Stimulated activated CD8-positive, alpha-beta memory T cell treated with anti-CD3 and anti-CD28 coated beads, Interleukin-4, amount 100 ng/mL, for 48 hours (primary cell): Measurements from ENCODE around the gene PASD1.
"Not testable (repeated sequence)": the region's sequence is repeated elsewhere in the genome, so short reads cannot be mapped to it uniquely, and the experiment has no call there.

Experiments used
- DNase-seq: peaks from one replicate; pipeline ENCODE4 v3.0.0-alpha.2; 2020

PASD1 gene

GRCh38 chrX:151631822-151632221 lies 68.3 kb downstream of the PASD1 start:
- no peak for DNase-seq

DNA sequence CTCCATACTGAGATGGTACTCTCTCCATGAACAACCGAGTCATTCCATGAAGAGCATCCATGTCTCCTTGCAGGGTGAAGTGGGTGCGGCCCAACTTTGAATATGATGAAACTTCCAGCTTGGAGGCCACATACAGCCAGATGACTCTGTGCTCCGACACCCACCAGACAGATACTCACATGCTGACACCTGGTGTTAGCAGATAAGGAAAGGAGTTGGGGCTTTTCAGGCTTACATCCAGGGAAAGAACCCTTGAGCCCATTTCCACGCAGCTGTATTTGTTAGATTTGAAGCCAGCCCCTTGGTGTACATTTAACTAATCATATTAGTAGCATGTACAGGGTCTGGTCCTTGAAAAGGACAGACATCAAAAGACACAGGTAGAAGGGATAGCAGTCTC lies 69.7 kb downstream of the PASD1 start:
- DNase-seq = no peak

- DNase-seq = no peak
Observed at GRCh38 chrX:151634937-151635336, 71.5 kb downstream of the PASD1 start.

DNA sequence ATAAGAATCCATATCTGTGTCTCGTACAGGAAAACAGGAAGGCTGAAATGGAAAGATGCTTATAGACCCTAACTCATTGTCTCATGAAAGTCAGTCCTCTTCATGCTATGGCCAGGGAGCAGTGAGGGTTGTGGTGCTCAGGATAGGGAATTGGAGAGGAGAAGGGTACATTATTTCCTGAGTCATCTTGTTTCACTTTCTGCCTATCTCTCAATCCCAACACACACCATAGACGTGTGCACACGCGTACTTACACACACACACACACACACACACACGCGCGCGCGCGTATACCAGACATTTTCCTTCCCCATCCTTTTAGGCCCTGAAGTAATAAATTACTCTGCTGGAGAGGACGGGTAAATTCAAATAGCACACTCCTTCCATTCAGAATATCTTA lies 78.1 kb downstream of the PASD1 start:
- DNase-seq = no peak

GRCh38 chrX:151675121-151675746 lies 111.8 kb downstream of the PASD1 start:
- no peak for DNase-seq

GRCh38 chrX:151676196-151676595 lies 112.7 kb downstream of the PASD1 start:
- no peak for DNase-seq

DNA sequence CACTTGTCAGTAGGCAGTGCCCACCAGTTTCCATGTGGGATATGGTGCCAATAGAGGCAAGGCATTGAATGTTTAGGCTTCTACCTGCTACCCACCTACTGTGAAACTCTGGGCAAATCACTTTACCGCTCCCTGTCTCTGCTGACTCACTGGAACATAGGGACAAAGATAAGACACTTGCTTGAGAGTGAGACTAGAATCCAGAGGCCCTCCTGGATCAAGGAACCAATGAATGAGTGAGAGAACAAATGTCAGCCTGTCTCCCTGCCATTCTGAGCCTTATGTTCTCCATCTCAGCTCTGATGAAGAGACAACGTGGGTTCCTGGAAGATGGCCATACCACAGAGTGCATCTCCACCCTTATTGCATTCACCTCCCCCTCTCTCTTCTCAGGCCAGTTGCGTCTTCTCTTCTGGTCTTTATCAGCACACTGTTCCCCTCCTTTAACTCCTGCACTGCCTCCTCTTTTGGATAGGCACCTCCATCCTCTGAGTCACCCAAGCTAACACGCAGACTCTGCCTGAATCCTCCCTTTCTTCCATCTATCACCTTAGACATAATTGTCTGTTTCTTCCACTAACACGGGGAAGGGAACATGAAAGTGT lies 116.4 kb downstream of the PASD1 start:
- no peak for DNase-seq

- DNase-seq = peak; percentile 81
Observed at GRCh38 chrX:151680805-151681204, 117.3 kb downstream of the PASD1 start.

GRCh38 chrX:151687635-151688034 lies 124.2 kb downstream of the PASD1 start:
- DNase-seq = no peak

DNA sequence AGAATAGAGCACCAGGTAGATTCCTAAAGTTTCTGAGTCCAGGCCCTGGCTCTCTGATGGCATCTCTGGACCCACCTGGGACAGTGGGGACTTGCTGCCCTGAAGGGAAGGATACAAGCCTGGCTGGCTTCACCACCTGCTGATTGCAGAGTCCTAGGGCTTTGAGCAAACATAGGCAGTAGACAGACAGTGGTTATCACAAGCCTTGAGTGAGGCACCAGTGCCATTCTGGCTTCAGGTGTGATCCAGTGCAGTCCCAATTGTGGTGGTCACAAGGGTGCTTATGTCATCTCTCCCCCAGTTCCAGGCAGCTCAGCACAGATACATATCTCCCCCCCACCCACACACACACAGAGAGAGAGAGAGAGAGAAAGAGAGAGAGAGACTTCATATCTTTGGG lies 125.2 kb downstream of the PASD1 start:
- no peak for DNase-seq

- no peak for DNase-seq
Observed at GRCh38 chrX:151692825-151693224, 129.3 kb downstream of the PASD1 start.

- DNase-seq = no peak
Observed at GRCh38 chrX:151694121-151694520, 130.6 kb downstream of the PASD1 start.

DNA sequence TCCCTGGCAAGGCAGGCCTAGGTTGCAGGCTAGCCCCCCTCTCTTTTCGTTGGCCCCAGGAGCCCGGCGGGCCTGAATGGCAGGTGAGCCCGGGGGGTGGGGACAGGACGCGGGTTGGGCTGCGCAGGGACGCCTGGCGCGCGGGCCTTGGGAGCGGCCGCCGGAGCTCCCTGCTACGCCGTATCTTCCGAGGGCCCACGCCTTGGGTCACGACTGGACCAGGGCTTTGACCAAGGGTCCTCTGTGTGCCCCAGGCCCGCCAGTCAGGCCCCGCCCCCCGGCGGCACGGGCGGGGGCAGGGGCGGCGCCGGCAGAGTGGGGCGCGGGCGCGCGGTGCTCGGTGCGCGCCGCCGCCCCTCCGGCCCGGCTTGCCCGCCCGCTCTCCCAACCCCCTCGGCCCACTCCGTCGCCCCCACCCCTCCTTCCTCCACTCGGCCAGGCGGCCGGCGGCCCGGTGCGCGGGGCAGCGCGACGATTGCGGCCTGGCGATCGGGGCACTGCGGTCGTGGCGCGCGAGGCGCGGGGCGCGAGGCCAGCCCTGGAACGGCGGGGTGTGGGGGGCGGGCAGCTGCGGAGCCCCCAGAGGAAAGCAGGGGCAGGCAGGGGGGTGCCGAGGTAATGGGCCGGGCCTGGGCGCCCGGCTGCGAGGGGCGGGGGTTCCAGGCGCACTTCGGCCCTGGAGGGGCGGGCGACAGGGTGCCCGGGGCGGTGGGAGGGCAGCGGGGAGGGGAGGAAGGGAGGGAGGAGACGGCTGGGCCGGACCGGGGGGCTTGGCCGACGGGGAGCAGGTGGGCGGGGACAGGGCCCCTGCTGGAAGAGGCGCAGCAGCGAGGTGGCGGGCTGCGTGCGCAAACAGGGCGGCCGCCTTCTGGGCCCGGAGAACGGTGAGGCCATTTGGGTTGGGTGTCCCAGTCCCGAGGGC lies 131.4 kb downstream of the PASD1 start, which contains the start of gene PRRG3:
Gene PRRG3 (plus strand): TSS at position 798 of the 922 bp plus-strand sequence. CDS start 3,357 bp downstream, outside the sequence.
- no peak for DNase-seq

GRCh38 chrX:151695583-151696340 lies 132.3 kb downstream of the PASD1 start:
- DNase-seq = no peak

- DNase-seq = not testable (repeated sequence)
Observed at GRCh38 chrX:151697082-151697481, 133.6 kb downstream of the PASD1 start.

- no peak for DNase-seq
Observed at GRCh38 chrX:151697522-151697921, 134.0 kb downstream of the PASD1 start.

- DNase-seq = no peak
Observed at GRCh38 chrX:151698485-151698884, 135.0 kb downstream of the PASD1 start.

- no peak for DNase-seq
Observed at GRCh38 chrX:151699746-151700145, 136.3 kb downstream of the PASD1 start.

DNA sequence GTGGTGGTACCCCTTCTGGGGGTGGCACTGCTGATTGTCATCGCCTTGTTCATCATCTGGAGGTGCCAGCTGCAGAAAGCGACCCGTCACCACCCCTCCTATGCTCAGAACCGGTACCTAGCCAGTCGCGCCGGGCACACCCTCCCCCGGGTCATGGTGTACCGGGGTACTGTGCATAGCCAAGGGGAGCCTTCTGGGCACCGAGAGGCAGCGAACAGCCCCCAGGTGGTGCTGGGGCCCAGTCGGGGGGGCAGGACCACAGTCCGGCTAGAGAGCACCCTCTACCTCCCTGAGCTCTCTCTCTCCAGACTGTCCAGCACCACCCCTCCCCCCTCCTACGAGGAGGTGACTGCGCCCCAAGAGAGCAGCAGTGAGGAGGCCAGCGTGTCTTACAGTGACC lies 137.1 kb downstream of the PASD1 start:
- no peak for DNase-seq

DNA sequence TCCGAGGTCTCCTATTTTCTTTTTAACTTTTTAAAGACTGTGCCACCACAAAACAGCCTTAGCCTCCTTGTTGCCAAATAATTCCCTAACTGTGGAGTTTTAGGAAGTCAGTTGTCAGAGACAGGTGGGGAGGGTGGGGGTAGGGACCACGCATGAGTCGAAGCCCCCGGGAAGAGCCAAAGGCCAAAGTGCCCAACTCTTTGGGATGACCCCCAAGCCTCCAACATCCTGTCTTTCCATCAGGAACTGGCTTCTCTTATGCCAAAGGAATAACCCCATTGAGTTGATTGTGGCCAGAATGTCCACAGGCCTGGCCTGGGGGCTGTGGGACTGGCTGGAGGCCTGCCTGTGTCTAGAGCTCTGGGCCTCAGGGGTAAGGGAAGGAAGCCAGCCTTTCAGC lies 137.6 kb downstream of the PASD1 start:
- DNase-seq = no peak

- no peak for DNase-seq
Observed at GRCh38 chrX:151701531-151701930, 138.1 kb downstream of the PASD1 start.

DNA sequence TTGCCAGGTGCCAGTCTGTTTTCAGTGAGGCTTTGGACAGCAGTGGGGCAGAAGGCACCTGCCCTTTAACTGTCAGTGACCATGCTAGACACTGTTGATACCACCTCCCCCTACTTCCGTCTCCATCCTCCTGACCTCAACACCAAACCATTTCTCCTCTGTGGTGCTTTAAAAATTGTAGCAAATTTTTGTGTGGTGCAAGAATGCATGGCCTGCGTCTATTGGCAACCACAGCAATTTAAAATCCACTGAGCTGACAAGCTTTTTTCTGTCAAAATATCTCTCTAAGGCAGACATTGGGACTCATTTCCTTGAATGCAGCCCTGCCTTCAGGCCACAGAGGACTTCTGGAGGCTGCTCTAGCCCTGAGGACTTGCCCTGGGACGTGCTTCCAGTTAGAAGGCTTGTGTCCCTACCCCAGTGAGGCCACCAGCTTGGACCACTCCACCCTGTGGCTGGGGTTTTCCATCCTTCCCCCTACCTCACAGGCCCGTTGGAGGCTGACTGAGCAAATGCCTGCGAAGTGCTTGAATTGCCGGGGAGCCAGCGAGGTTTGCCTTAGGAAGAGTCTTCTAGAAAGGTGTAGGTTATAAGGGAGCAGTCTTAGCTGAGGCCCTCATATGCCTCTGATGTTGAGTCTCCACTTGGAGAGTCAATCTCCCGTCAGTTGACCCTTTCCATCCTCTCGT lies 138.7 kb downstream of the PASD1 start:
- DNase-seq = no peak
